Kidney (tissue), 14 donors: ENCODE results near the gene MNAT1. TPM values are rescaled to one million over a fixed set of nuclear protein-coding genes. Genes with fewer than 3 reads are reported as not detected.

Source experiments
- DNase-seq, 5 donors: peaks; one replicate each; pipeline ENCODE4 v3.0.0-alpha.2; 2013 to 2020
- FAIRE-seq: peaks from 2 replicates; lab custom pipeline; 2012; peaks lifted over from hg19 to GRCh38; lab: Jason Lieb, UNC
- H3K27ac ChIP-seq, 2 donors: one replicate each; pipeline ENCODE4 v1.7.0; 2013; ENCODE audit warnings: low read depth in 2 of 2, low read length in 2 of 2, inconsistent platforms in 1 of 2
- H3K27me3 ChIP-seq: one replicate; pipeline ENCODE4 v1.7.1; 2013; ENCODE audit warnings: low read length, inconsistent platforms; ENCODE audit not compliant: control insufficient read depth, insufficient read depth
- H3K36me3 ChIP-seq, 3 donors: one replicate each; pipeline versions ENCODE4 v1.7.0 to v1.7.1; 2013; ENCODE audit warnings: low read length in 3 of 3, control low read depth in 1 of 3, inconsistent platforms in 1 of 3; ENCODE audit not compliant: insufficient read depth in 3 of 3, control insufficient read depth in 2 of 3
- H3K4me1 ChIP-seq, 3 donors: one replicate each; pipeline versions ENCODE4 v1.7.0 to v1.7.1; 2013; ENCODE audit warnings: low read length in 3 of 3, inconsistent platforms in 1 of 3, low read depth in 1 of 3; ENCODE audit not compliant: control insufficient read depth in 2 of 3, insufficient read depth in 2 of 3
- H3K4me3 ChIP-seq, 3 donors: one replicate each; pipeline versions ENCODE4 v1.7.0 to v1.8.1; 2013; ENCODE audit warnings: low read length in 3 of 3, control low read depth in 1 of 3, inconsistent platforms in 1 of 3
- H3K9ac ChIP-seq, 3 donors: one replicate each; pipeline versions ENCODE4 v1.7.0 to v1.7.1; 2013; ENCODE audit warnings: low read length in 3 of 3, control low read depth in 1 of 3, inconsistent platforms in 1 of 3
- H3K9me3 ChIP-seq, 3 donors: one replicate each; pipeline versions ENCODE4 v1.7.0 to v1.7.1; 2013; ENCODE audit warnings: low read length in 3 of 3, control low read depth in 1 of 3, inconsistent platforms in 1 of 3; ENCODE audit not compliant: control insufficient read depth in 2 of 3, insufficient read depth in 1 of 3
- intact Hi-C: fragments of 100-400 bp; cut with DNase I; formaldehyde crosslinking; loops from one replicate; pipeline ENCODE4 v1.11.1; 2022
- polyA plus RNA-seq: library from polyadenylated mRNA; stranded (reverse); fragments of 350-450 nt; fragmentation: Illumina TruSeq; extraction: RNeasy Lipid Tissue Mini Kit (QIAGEN cat#74804); gene quantifications from one replicate; pipeline ENCODE4 v1.2.3, GENCODE V29; 2014; ENCODE audit warnings: low read depth, low replicate concordance; ENCODE audit not compliant: insufficient read depth
- total RNA-seq: library from RNA; stranded (reverse); fragmentation: NEBNext Ultra II Directional; extraction: Animal tissue kit (Norgen Biotek cat#: 25700); gene quantifications from one replicate; pipeline ENCODE4 v1.2.1, GENCODE V29; 2021
- TF ChIP-seq, protein P1 (sequence below): IDR thresholded peaks from 3 replicates; pipeline ENCODE4 v1.5.1; 2012; ENCODE audit warnings: mild to moderate bottlenecking, moderate library complexity, borderline replicate concordance; ENCODE audit not compliant: insufficient read depth; ENCODE audit errors: extremely low read depth
- donor health status: control.
- donor health status: control.
- donor health status: control.
- donor health status: control.
- donor health status: control.
- donor health status: DM: yes; HTN: yes; CAD: no.
- donor health status: Normal renal cell carcinoma (clear cell type).

MNAT1 gene
- total and polyA plus RNA-seq, 2 donors from 2014 or later: 29.6 to 41.6 TPM

GRCh38 chr14:60736494-60736893, 1.9 kb downstream of the MNAT1 start:
- Histone ChIP-seq H3K9me3 (no peaks in the 10 kb centered on the region), H3K36me3 (no peaks in the 10 kb centered on the region), H3K9ac (peak overlapping the region in 1 of 3 donors; percentile 4), H3K27ac (no peak overlapping the region), H3K27me3 (no peaks in the 10 kb centered on the region), H3K4me3 (peak overlapping the region in 1 of 3 donors; percentile 21), H3K4me1 (peaks cover 0 to 4% (median 0%) of the 10 kb centered on the region in 3 donors)
- TF ChIP-seq, protein P1, sequence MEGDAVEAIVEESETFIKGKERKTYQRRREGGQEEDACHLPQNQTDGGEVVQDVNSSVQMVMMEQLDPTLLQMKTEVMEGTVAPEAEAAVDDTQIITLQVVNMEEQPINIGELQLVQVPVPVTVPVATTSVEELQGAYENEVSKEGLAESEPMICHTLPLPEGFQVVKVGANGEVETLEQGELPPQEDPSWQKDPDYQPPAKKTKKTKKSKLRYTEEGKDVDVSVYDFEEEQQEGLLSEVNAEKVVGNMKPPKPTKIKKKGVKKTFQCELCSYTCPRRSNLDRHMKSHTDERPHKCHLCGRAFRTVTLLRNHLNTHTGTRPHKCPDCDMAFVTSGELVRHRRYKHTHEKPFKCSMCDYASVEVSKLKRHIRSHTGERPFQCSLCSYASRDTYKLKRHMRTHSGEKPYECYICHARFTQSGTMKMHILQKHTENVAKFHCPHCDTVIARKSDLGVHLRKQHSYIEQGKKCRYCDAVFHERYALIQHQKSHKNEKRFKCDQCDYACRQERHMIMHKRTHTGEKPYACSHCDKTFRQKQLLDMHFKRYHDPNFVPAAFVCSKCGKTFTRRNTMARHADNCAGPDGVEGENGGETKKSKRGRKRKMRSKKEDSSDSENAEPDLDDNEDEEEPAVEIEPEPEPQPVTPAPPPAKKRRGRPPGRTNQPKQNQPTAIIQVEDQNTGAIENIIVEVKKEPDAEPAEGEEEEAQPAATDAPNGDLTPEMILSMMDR: no peak
- intact Hi-C loops: no loop called here
- FAIRE-seq: no peak
- peak in 2 of 5 donors; percentile 46 to 49 for DNase-seq

- intact Hi-C loops: no loop called here
- DNase-seq: no peak
- H3K36me3 ChIP-seq: no peaks in the 10 kb centered on the region
- TF ChIP-seq, protein P1: no peak
- no peak overlapping the region for H3K27ac ChIP-seq
- no peaks in the 10 kb centered on the region for H3K9me3 ChIP-seq
- H3K27me3 ChIP-seq: no peaks in the 10 kb centered on the region
- no peak overlapping the region for H3K4me3 ChIP-seq
- no peak for FAIRE-seq
- no peak overlapping the region for H3K9ac ChIP-seq
- H3K4me1 ChIP-seq: peaks cover 0 to 4% (median 0%) of the 10 kb centered on the region in 3 donors
These were observed 4.4 kb downstream of the MNAT1 start for GRCh38 chr14:60738843-60739508.

DNA sequence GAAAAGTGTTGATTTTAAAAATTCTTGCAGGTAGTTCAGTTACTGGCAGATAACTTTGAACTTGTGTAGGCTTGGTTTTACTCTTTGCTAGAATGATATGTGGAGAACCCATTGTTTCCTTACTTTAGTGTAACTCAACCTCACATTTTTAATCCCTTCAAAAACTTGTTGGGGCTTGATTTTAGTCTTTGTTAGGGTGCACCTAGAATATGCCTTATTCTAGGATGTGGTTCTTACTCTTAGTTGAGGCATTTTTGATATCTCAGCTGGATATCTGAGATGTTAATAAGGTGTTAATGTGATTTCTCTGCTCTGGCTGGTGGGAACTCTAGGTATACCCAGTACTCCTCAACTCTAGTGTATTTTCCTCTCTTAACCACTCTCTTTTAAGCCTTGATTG, 10.0 kb downstream of the MNAT1 start:
- Histone ChIP-seq H3K9ac (no peak overlapping the region), H3K4me3 (no peak overlapping the region), H3K27me3 (no peaks in the 10 kb centered on the region), H3K27ac (no peak overlapping the region), H3K4me1 (no peaks in the 10 kb centered on the region), H3K36me3 (no peaks in the 10 kb centered on the region), H3K9me3 (no peaks in the 10 kb centered on the region)
- no peak for FAIRE-seq
- TF ChIP-seq, protein P1: no peak
- DNase-seq: no peak
- intact Hi-C loops: no loop called here
